Tibial nerve (tissue), 4 donors: ENCODE data around the gene TRMT2A. TPM values are rescaled to one million over a fixed set of nuclear protein-coding genes. Genes with fewer than 3 reads are reported as not detected.

ENCODE experiments used
- DNase-seq, 2 donors: peaks; one replicate each; pipeline ENCODE4 v3.0.0-alpha.2; 2019; ENCODE audit warnings: low spot score in 2 of 2
- H3K27ac ChIP-seq, 4 donors: fragments of 200-600 bp; sonication (generic) in 3 of 4; one replicate each; pipeline ENCODE4 v1.5.1; 2017 to 2019; ENCODE audit warnings: mild to moderate bottlenecking in 1 of 4
- H3K27me3 ChIP-seq, 2 donors: fragments of 200-600 bp; sonication (generic) in 1 of 2; one replicate each; pipeline versions ENCODE4 v1.5.1 to v1.6.0; 2017 to 2019
- H3K36me3 ChIP-seq, 3 donors: fragments of 200-600 bp; sonication (generic); one replicate each; pipeline ENCODE4 v1.5.1; 2018 to 2019
- H3K4me1 ChIP-seq, 4 donors: fragments of 200-600 bp; sonication (generic) in 3 of 4; one replicate each; pipeline ENCODE4 v1.5.1; 2017 to 2019
- H3K4me3 ChIP-seq, 4 donors: fragments of 200-600 bp; sonication (generic) in 3 of 4; one replicate each; pipeline ENCODE4 v1.5.1; 2017 to 2019; ENCODE audit warnings: mild to moderate bottlenecking in 1 of 4, moderate library complexity in 1 of 4
- H3K9me3 ChIP-seq, 4 donors: fragments of 200-600 bp; sonication (generic) in 3 of 4; one replicate each; pipeline ENCODE4 v1.5.1; 2017 to 2019
- EP300 ChIP-seq, 2 donors: sonication (generic); formaldehyde crosslinking; IDR thresholded peaks; one replicate each; pipeline ENCODE4 v1.6.1; 2017; ENCODE audit warnings: antibody characterized with exemption in 2 of 2, mild to moderate bottlenecking in 1 of 2
- POLR2A ChIP-seq, 2 donors: fragments of 450-650 bp; IDR thresholded peaks; one replicate each; pipeline ENCODE4 v1.6.1; 2017; ENCODE audit warnings: antibody characterized with exemption in 2 of 2, mild to moderate bottlenecking in 2 of 2, moderate library complexity in 2 of 2
- WGBS, 2 donors: methylation state at CpG; one replicate each; pipeline ENCODE4 v1.1.5; 2018; 5-methylcytosine and 5-hydroxymethylcytosine counted together
- total RNA-seq, 4 donors: library from RNA; depleted of rRNA; stranded (reverse); fragments of >200 nt; gene quantifications; one replicate each; pipeline ENCODE4 v1.1.0, GENCODE V29; 2016
- TF ChIP-seq, protein P1 (sequence below), 5 experiments: fragments of 200-600 bp in 3 of 5; fragments of 450-650 bp in 2 of 5; sonication (generic) in 3 of 5; IDR thresholded peaks; one replicate each; pipeline ENCODE4 v1.5.1; 2016 to 2019; ENCODE audit warnings: antibody characterized with exemption in 5 of 5, mild to moderate bottlenecking in 3 of 5, moderate library complexity in 2 of 5

Gene TRMT2A
- total RNA-seq, 4 donors from 2014 or later, result 39.0 to 139 (median 55.9) TPM

DNA sequence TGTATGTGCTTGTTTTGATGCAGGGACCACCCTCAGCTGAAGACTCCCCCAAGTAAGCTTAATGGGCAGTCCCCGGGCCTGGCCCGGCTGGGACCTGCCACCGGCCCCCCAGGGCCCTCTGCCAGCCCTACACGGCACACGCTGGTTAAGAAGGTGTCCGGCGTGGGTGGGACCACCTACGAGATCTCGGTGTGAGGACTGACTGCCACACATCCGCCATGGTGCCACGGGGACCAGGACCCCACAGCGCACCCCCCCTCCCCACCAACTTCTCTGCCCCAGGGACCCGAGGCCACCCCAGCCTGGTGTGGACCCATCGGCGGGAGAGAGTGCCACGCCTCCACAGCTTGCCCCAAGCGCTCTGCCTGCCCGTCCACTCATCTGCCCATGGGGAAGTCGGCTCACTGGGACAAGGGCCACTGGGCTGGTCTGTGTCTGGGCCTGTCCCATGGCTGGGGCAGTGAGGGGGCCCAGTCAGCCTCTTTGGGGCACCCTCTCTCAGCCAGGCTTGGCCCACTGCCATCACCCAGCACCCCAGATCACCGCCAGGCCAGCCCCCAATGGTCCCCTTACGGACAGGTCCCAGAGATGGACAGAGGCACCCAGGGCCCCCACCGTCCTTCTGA is 28.3 kb upstream of the TRMT2A start:
- H3K4me3 ChIP-seq, result no peak overlapping the region
- TF ChIP-seq POLR2A (IDR thresholded peaks at IDR 0.05) (no peak), EP300 (IDR thresholded peaks at IDR 0.05) (no peak)
- TF ChIP-seq, protein P1, sequence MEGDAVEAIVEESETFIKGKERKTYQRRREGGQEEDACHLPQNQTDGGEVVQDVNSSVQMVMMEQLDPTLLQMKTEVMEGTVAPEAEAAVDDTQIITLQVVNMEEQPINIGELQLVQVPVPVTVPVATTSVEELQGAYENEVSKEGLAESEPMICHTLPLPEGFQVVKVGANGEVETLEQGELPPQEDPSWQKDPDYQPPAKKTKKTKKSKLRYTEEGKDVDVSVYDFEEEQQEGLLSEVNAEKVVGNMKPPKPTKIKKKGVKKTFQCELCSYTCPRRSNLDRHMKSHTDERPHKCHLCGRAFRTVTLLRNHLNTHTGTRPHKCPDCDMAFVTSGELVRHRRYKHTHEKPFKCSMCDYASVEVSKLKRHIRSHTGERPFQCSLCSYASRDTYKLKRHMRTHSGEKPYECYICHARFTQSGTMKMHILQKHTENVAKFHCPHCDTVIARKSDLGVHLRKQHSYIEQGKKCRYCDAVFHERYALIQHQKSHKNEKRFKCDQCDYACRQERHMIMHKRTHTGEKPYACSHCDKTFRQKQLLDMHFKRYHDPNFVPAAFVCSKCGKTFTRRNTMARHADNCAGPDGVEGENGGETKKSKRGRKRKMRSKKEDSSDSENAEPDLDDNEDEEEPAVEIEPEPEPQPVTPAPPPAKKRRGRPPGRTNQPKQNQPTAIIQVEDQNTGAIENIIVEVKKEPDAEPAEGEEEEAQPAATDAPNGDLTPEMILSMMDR (IDR thresholded peaks at IDR 0.05), result no peak
- 88 to 89% methylated on average over 17 to 22 of the region's 22 CpGs for WGBS, 2 donors

DNA sequence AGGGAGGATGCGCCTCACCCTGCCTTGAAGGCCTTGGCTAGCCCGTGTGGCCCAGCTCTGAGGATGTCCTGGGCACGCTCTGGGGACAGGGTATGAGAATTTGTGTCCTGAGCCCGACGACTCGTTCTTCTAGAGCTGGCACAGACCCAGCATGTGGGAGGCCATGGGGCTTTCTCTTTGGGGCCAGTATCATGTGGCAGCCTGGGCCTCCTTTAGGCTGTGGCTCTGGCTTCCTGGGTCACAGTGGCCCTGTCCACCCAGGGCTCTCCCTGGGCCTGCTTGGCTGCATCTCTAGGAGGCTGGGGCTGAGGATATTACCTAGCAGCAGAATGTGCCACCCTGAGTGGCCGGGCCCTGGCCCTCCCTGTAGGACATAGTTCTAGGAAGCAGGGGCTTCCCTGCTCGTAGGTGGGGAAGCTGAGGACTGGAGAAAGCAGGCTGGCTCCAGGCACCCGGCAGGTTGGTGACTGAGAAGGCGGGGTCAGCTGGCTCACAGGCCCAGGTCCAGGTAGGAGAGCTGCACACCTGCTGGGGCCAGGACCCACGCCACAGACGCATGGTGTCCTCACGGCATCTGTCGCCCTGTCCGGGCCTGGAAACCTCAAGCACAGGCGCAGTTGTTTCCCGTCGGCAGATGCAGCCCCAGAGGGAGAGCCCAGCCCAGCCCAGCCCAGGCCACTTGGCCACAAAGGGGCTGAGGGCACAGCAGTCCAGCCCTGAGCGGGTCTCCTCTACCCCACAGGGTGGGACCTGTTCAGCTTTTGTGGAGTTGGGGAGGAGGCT is 27.0 kb upstream of the TRMT2A start:
- Histone ChIP-seq H3K4me1 (peaks cover 0 to 22% (median 0%) of the 10 kb centered on the region in 4 donors), H3K27me3 (no peaks in the 10 kb centered on the region), H3K9me3 (no peaks in the 10 kb centered on the region), H3K27ac (peak overlapping the region; percentile 11 to 94 (median 50)), H3K4me3 (no peak overlapping the region), H3K36me3 (peaks cover 0 to 92% (median 0%) of the 10 kb centered on the region in 3 donors)
- no peak for DNase-seq
- TF ChIP-seq, protein P1 (IDR thresholded peaks at IDR 0.05), result no peak
- TF ChIP-seq POLR2A (IDR thresholded peaks at IDR 0.05), result no peak
- 79 to 93% methylated on average over 16 to 17 of the region's 19 CpGs for WGBS, 2 donors

More for the DNA sequence above, 28.3 kb upstream of the TRMT2A start:
- Histone ChIP-seq H3K27ac (peak overlapping the region; percentile 11 to 94 (median 61)), H3K9me3 (no peaks in the 10 kb centered on the region), H3K4me1 (peaks cover 0 to 13% (median 0%) of the 10 kb centered on the region in 4 donors), H3K36me3 (peaks cover 0 to 79% (median 0%) of the 10 kb centered on the region in 3 donors), H3K27me3 (no peaks in the 10 kb centered on the region)
- no peak for DNase-seq

DNA sequence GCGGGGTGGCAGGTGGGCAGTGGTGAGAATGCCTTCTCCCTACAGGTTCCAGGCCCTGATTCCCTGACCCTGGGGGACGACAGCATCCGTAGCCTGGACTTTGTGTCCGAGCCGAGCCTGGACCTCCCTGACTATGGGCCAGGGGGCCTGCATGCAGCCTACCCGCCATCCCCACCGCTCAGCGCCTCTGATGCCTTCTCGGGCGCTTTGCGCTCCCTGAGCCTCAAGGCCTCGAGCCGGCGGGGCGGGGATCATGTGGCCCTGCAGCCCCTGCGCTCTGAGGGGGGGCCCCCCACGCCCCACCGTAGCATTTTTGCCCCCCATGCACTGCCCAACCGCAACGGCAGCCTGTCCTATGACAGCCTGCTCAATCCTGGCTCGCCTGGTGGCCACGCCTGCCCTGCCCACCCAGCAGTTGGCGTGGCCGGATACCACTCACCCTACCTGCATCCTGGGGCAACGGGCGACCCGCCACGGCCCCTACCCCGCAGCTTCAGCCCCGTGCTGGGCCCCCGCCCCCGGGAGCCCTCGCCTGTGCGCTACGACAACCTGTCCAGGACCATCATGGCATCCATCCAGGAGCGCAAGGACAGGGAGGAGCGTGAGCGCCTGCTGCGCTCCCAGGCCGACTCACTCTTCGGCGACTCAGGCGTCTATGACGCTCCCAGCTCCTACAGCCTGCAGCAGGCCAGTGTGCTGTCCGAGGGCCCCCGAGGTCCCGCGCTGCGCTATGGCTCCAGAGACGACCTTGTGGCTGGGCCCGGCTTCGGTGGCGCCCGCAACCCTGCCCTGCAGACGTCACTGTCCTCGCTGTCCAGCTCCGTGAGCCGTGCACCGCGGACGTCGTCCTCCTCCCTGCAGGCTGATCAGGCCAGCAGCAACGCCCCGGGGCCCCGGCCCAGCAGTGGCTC is 25.9 kb upstream of the TRMT2A start:
- H3K27me3 ChIP-seq, result no peaks in the 10 kb centered on the region
- no peak overlapping the region for H3K4me3 ChIP-seq
- WGBS, 2 donors, result 92% methylated on average over 51 to 59 of the region's 65 CpGs
- DNase-seq, result no peak
- peaks cover 0 to 33% (median 5%) of the 10 kb centered on the region in 4 donors for H3K4me1 ChIP-seq
- H3K27ac ChIP-seq, result peak overlapping the region; percentile 26 to 94 (median 72)
- H3K9me3 ChIP-seq, result no peaks in the 10 kb centered on the region
- peaks cover 0 to 92% (median 0%) of the 10 kb centered on the region in 3 donors for H3K36me3 ChIP-seq
- TF ChIP-seq, protein P1 (IDR thresholded peaks at IDR 0.05), result no peak
- TF ChIP-seq EP300 (IDR thresholded peaks at IDR 0.05) (no peak), POLR2A (IDR thresholded peaks at IDR 0.05) (no peak)

DNA sequence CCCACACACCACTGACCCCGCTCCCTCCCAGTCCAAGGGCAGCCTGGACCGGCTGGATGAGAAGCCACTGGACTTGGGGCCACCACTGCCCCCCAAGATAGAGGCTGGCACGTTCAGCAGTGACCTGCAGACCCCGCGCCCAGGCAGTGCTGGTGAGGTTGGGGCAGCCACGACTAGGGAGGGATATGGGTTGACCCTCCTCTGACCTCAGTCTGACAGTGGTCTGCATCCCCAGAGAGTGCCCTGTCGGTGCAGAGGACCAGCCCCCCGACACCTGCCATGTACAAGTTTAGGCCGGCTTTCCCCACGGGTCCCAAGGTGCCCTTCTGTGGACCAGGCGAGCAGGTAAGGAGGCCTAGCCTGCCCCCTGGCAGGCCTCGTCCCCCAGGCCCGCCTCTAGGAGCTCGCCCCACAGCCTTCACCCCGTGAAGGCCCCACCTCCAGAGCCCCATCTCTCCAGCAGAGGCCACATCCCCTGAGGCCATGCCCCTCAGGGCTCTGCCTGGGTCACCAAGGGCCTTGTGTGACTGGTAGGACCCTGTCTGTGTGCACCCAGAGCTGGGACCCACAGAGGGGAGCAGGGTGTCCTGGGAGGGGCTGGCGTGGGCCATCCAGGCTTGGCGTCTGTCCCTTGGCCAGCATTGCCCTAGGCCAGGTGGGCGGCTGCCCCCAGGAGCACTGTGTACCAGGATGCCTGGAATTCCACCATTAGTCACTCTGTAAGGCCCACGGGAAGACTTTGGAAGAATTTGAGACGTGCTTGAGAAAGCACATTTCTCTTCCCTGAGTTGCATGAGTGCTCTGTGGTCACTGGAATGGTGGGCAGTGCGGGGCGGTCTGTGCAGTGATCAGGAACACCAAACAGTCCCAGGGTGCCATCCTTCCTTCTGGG is 24.4 kb upstream of the TRMT2A start:
- TF ChIP-seq, protein P1 (IDR thresholded peaks at IDR 0.05), result no peak
- TF ChIP-seq EP300 (IDR thresholded peaks at IDR 0.05), result peak in 1 of 2 donors; percentile 80
- whole genome bisulfite sequencing, 2 donors, result 72 to 77% methylated on average over 14 to 19 of the region's 22 CpGs
- H3K9me3 ChIP-seq, result no peaks in the 10 kb centered on the region
- no peaks in the 10 kb centered on the region for H3K27me3 ChIP-seq
- H3K36me3 ChIP-seq, result peaks cover 0 to 77% (median 0%) of the 10 kb centered on the region in 3 donors
- peaks cover 0 to 43% (median 19%) of the 10 kb centered on the region in 4 donors for H3K4me1 ChIP-seq
- H3K4me3 ChIP-seq, result no peak overlapping the region
- DNase-seq, result no peak
- peak overlapping the region in 2 of 4 donors; percentile 82 to 94 for H3K27ac ChIP-seq
